GM21825 (cell line): ENCODE measurements around the gene MAN2B1.
"Not testable (repeated sequence)": the region's sequence is repeated elsewhere in the genome, so short reads cannot be mapped to it uniquely, and the experiment has no call there.

ENCODE experiments used
- ATAC-seq: cut with Tn5 transposase; IDR thresholded peaks from one replicate; pipeline ENCODE4 v1.9.1; 2021; ENCODE audit warnings: mild to moderate bottlenecking, moderate library complexity; ENCODE audit not compliant: unreplicated experiment

MAN2B1 gene

DNA sequence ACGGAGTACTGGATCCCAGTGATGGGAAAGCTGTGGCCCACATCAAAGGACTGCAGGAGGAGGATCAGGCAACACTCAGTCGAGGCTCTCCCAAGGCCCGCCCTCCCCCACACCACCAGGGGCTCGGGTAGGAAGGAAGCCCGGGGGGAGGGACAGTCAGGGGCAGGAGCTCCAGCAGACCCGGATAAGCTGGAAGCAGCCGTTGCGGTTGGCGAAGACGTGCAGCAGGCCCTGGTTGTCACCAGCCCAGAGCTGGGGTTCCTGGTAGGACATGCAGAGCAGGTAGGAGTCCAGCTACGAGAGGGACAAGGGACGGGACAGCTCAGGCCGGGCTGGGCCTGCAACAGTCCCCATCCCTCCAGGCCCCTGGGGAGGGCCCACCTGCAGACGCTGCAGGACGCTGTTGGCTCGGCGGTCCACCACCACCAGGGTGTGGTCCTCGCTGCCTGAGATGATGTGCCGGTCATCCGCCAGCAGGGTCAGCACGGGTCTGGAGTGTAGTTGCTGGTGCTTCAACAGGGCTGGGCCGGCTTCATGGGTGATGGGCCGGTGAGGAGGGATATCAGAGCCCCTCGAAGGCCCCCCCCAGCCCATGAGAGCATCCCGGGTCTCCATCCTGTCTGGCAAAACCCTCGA, 23.2 kb upstream of the MAN2B1 start:
- ATAC-seq = no peak

DNA sequence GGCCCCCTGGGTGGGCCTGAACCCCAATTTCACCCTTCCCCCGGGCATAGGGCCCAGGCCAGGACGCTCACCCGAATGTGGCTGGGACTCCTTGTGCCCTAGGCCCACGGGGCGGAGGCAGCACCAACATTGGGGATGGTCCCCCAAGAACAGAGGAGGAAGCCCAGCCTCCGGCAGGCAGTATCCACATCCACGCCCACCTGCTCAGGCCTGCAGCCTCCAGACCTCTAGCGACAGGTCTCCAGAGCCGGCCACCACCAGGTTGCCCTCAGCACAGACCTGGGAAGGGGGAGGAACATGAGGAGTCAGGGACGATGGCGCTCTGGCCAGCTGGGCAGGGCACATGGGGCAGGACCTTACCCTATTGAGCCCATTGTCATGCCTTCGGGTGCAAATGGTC, 22.5 kb upstream of the MAN2B1 start:
- no peak for ATAC-seq

DNA sequence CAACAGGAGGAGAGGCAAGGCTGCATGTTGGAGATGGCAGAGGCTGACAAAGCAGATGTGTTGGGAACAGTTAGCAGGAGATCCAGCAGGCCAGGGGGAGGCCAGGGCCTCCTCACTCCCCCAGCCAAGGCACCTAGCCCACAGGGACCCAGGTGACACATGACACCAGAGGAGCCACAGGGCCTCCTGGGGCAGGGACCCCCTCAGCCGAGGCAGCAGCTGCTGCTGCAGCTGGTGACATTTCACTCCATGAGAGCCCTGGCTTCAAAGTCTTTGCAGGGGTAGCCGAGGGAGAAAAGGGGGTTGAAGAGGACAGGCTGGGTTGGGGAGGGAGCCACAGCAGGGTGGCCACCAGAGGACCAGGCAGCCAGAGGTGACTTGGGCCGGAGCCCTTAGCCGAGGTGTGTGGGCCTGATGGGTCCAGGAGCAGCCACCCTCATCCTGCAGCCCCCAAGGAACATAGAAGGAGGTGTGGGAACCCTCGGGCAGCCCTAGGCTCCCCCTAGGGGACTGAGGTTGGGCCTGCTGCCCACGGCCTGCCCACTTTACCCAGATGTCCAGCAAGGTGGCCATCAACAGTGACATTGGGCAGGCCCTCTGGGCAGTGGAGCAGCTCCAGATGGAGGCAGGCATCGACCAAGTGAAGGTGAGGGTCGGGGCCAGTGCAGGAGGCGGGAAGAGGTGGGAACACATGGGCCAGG, 21.1 kb upstream of the MAN2B1 start, which contains the start of gene GNG14:
Gene GNG14 (plus strand): TSS at position 503 of the 701 bp plus-strand sequence. CDS start 51 bp downstream, at position 554.
- no peak for ATAC-seq

DNA sequence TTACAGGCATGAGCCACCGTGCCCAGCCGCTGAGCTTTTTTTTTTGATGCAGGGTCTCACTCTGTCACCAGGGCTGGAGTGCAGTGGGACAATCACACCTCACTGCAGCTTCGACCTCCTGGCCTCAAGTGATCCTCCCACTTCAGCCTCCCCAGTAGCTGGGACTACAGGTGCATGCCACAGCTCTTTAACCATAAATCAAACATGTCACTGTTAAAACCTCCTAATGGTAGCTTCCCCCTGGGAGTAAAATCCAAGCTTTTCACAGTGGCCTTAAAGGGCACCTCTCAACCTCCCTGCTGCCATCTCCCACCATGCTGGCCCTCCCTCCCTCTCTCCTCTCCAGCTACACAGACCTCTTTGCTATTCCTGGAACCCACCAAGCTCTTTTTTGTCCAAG, 19.3 kb upstream of the MAN2B1 start:
- ATAC-seq = no peak

DNA sequence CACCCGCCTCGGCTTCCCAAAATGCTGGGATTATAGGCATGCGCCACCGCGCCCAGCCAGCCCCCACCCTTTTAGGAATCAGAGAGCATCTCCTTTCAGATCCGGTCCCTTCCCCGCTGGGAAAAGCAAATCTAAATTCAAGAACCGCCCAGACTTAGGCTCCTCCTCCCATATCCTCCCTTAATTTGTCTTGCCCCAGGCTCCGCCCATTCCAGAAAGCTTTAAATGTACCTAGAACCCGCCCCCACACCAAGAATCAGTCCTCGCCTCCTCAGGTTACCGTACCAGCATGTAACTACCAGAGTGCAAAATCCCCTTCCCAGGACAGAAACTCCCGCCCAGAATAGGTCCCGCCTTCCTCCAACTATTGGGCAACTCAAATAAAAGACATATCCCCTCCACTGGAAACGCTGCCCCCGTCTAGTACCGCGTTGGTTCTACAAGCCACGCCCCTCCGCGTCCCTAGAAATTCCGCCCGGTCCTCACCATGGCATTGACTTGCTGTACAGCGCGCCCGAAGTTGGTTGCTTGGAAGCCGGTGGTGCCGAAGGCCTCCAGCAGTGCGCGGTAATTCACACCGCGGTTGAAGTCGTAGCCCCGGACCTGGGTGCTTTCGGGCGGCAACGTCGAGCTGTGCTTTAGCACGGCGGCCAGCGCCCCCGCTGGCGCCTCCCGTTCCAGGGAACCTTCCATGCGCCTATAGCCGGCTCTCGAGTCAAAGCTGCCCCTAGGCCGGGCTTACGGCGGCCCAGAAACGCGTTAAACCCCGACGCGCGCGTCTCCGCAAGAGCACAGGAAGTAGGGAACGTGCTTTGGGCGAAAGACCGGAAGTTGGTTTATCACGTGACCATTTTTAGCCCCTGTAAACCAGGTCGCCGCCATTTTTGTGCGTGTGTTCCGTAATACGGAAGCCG, 14.8 kb upstream of the MAN2B1 start, which contains the start of gene DHPS:
Gene DHPS (minus strand): TSS at position 807 of the 914 bp plus-strand sequence. CDS start 114 bp downstream, at position 693.
- ATAC-seq = peak; percentile 60

DNA sequence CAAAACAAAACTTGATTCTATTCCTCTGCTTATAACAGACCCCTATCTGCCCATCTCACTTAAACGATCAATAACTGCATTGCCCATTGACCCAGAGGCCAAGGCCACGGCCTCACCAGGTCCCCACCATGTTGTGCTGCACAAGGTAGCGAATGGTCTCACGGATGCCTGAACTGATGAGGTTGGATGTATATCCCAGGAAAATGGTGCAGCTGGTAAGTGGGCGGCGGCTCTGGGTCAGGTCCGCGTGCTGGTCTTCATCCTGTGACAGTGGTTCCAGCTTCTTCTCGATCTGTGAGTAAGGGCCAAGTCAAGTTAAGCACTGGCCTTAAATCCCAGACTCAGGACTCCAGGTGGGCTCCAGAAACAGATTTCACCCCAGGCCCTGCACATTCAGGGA, 13.5 kb upstream of the MAN2B1 start:
- ATAC-seq = no peak

DNA sequence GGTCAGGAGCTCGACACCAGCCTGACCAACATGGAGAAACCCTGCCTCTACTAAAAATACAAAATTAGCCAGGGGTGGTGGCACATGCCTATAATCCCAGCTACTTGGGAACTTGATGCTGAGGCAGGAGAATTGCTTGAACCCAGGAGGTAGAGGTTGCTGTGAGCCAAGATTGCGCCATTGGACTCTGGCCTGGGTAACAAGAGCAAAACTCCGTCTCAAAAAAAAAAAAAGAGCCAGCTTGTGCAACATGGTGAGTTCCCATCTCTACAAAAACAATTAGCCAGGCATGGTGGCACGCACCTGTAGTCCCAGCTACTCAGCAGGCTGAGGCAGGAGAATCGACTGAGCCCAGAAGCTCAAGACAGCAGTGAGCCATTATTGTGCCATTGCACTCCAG, 11.5 kb upstream of the MAN2B1 start:
- ATAC-seq = not testable (repeated sequence)

DNA sequence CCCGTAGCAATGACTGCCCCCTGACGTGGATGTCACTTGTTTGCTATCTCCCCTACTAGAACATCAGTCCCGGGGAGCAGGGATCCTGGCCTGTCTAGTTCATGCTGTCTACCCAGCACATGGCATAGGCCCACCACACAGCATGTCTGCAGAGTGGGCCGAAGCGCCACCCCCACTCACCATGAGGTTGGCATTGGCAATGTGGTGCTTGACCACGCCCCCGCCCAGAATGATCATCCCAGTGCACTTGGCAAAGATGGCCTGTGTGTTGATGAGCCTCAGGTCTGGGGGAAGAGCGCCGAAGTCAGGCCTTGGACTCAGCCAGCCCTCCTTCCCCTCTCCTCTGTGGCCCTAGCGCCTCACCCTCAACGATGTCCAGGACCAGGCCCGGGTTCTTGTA, 10.4 kb upstream of the MAN2B1 start:
- ATAC-seq = no peak

DNA sequence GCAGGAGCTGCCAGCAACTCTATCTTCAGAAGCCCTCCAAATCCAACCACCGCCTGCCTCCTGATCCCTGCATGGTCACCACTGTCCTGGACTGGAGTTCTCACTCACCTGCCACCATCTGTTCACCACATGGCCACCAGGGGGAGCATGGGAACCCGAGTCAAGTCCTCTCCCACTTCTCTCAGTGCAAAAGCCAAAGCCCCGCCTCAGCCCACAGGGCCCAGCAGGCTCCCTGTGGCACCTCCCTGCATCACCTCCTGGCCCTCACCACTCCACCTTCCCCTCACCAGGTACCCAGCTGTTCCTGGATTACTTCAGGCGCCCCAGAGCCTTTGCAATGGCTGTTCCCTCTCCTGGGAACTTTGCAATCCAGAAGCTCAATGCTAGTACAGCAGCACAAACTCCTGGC, 9.8 kb upstream of the MAN2B1 start:
- ATAC-seq = no peak

DNA sequence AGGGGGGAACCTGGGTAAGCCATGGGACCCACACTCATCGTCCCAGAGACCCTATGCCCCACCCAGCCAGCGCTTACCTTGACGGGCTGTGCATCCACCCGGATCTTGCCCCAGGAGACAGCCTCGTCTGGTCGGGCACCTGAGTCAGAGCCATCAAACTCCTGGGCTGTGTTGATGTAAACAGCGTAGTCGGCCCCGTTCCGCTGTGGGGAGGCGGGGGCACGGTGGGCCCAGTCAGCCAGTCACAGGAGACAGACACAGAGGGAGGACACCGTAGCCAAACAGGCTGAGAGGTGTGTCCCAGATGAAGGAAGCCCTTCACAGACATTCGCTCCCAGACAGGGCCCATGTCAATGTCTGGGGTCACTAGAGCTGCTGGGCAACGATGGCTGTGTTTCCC, 9.4 kb upstream of the MAN2B1 start:
- ATAC-seq = no peak

DNA sequence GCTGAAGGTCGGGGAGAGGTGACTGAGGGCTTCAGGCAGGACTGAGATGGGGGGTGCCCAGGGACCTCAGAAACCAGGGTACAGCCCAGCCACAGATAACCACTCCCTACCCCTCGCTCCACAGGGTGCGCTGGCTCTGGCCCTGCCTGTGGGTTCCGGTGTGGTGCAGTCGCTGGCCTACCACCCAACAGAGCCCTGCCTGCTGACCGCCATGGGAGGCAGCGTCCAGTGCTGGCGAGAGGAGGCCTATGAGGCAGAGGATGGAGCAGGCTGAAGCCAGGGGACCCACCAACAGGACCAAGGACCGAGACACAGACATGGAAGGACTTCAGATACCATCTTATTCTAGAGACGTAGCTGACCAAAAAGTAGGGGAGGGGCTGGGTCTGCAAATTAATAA, 8.9 kb upstream of the MAN2B1 start:
- ATAC-seq = no peak

DNA sequence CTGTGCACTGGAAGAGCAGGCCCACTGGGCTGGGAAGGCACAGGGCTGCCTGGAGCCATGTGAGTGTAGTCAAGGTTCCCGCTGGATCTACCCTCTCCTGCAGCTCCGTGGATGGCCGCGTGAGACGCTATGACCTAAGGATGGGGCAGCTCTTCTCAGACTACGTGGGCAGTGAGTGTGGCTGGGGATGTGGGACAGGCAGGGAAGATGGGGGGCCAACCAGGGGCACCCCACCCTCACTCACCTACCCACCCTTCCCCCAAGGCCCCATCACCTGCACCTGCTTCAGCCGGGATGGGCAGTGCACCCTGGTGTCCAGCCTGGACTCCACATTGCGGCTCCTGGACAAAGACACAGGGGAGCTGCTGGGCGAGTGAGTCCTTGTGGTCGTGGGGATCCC, 6.2 kb upstream of the MAN2B1 start:
- no peak for ATAC-seq

DNA sequence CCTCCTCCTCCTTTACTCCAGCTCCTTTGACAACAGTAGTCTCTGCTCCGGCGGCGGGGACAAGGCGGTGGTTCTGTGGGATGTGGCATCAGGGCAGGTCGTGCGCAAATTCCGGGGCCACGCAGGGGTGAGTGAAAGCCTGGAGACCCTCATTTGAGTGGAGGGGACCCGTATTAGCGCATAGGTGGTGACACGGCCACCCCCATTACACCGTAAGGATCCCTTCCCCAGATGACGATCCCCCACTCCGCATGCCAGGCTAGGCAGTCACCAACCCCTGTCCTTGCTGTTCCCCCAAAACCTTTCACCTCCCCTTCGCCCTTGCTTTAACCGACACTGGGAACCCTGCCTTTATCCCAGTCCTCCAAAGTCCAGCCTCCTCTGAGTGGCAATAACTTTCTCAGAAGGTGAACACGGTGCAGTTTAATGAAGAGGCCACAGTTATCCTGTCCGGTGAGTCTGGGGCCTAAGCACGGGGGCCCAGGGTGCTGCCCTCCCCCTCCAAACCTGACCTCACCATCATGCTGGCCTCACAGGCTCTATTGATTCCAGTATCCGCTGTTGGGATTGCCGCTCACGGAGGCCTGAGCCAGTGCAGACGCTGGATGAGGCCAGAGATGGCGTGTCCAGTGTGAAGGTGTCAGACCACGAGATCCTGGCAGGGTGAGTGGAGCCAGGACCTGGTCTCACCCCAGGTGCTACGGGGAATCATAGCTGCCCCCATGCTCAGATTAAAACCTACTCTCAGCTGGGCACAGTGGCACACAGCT, 3.8 kb upstream of the MAN2B1 start:
- no peak for ATAC-seq

DNA sequence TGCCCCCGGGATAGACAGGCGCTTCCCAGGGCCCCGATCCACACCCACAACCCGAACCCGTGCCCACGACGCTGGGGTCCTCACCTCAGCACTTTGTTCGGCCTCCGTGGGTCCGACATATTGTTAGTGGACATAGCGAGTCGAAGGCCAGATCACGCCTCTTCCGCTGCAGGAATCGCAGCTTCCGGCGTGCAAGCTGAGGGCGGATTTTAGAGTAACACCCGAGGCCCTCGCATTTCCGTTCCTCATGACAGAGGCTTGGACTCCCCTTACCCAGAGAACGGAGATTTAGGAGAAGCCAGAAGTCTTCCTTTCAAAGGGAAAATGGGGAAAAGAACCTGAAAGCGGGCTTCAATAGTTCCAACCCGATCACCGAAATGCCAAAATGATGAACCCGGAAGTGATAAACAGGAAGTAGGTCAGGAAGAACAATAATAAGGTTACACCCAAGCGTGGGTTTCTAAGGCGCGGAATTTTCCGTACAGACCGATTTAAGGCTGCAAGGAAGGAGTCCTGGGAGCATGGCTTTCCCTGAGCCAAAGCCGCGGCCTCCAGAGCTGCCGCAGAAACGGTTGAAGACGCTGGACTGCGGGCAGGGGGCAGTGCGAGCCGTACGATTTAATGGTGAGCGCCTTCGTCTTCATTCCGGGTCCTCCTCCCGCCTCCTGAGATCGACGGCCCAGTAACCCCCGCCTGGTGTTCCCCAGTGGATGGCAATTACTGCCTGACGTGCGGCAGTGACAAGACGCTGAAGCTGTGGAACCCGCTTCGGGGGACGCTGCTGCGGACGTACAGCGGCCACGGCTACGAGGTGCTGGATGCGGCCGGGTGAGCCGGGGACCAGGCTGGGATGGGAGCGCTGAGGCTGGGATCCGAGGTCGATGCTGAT, 3.0 kb upstream of the MAN2B1 start:
- ATAC-seq = no peak

DNA sequence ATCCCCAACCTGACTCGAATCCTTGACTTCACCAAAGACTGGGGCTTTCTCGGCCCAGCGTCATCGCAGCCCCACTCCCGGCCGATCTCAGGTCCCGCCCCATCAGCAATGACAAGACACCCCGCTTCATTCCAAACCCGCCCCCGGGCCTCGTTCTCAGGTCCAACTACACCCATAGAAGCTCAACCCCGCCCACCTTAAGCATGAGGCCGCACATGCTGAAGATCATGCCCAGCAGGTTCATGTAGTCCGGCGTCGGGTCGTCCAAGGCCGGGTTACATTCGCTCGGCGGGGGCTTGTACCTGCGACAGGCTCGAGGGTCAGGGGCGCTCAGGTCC, 2.4 kb upstream of the MAN2B1 start:
- no peak for ATAC-seq

DNA sequence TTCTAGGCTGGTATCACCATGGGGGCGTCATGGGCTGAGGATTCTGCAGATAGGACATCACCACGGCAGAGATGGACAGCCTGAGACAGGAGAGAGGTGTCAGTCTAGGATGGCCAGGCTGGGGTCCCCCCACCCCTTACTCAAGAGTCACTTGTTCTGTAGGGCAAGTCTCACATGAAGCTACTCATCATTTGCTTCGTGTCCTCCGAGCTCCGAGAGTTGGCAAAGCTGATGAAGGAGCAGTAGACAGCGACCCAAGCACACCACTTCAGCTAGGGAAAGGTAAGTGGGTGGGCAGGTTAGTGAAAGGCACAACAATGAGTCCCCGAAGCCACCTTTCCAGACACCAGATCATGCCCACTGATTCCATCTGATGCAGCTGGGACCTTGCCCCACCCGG, 1.8 kb upstream of the MAN2B1 start:
- ATAC-seq = no peak

DNA sequence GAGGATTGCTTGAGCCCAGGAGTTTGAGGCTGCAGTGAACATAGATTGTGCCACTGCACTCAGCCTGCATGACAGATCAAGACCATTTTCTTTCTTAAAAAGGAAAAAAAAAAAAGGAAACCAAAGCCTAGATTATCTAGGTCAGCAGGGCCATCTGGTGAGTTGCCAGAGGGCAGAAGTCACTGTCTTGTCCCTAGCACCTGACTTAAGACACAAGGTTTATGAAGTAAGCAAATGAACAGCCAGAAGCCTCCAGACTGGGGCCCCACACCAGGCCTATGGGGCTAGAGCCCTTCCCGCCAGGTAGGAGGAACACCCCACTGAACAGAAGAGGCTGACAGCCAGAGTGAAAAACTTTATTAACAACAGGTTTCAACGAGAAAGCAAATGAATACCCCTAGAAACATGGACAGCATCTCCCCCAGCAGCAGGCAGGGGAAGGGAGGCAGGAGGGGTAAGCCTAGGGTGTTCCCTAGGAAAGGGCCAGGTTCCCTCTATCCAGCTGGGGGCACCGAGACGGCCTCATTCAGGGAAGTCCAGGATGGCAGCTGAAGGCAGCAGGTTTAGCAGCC, 1.3 kb upstream of the MAN2B1 start:
- ATAC-seq = no peak

DNA sequence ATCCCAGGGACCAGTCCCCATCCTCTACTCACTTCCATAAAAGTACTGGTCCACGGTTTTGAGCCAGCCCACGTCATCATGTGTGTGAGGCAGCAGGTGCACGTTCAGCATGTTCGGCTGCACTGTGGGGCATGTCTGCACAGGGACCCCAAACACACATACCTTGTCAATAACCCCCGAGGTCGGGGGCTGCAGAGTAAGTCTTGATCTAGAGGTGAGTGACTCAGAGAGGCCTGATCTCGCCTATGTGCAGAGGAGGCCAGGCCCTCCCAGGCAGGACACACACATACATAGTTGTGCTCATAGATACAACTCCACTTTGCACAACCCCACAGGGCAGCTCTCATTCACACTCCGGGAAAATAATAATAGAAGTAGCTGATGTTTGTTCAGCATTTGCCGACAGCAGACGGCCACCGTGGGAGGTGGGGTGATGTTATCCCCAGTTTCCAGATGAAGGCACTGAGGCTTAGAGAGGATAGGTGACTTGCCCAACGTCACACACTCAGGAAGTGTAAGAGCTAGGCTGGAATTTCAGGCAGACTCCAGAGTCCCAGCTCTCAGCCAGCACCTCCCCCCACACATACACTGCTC, 774 bp downstream of the MAN2B1 start:
- no peak for ATAC-seq

DNA sequence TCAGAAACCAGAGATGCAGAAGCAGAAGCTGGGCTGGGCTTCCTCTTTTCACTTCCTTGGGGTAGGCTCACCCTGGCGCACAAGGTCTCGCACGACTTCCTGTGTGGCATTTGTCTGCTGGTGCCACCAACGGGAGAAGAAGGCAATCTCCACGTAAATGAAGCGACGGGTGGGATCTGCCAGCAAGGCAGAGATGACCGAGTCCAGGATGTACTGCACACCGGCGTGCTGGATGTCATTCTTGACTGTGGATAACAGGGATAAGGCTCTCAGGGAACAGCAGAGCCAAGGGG, 1.3 kb downstream of the MAN2B1 start:
- no peak for ATAC-seq
